SW480 (cell line): ENCODE data around the gene ARHGAP27.
A peak's percentile ranks its signal among the peaks of the same experiment; 100 is the strongest.

Experiments
- DNase-seq: peaks from one replicate; pipeline ENCODE4 v3.0.0-alpha.2; 2016; ENCODE audit warnings: low spot score

Gene ARHGAP27

GRCh38 chr17:45430738-45431530, 1.7 kb downstream of the ARHGAP27 start:
- DNase-seq: no peak

GRCh38 chr17:45430006-45430737, 2.5 kb downstream of the ARHGAP27 start:
- DNase-seq: no peak

GRCh38 chr17:45429339-45430005, 3.2 kb downstream of the ARHGAP27 start:
- no peak for DNase-seq

- no peak for DNase-seq
These were observed 3.7 kb downstream of the ARHGAP27 start for GRCh38 chr17:45428931-45429338.

GRCh38 chr17:45428050-45428617, 4.5 kb downstream of the ARHGAP27 start:
- peak; percentile 62 for DNase-seq

GRCh38 chr17:45427181-45427835, 5.4 kb downstream of the ARHGAP27 start:
- no peak for DNase-seq

GRCh38 chr17:45426561-45426960, 6.1 kb downstream of the ARHGAP27 start:
- DNase-seq: no peak

GRCh38 chr17:45425984-45426413, 6.7 kb downstream of the ARHGAP27 start:
- no peak for DNase-seq

- DNase-seq: peak; percentile 99
These were observed 7.3 kb downstream of the ARHGAP27 start for GRCh38 chr17:45425125-45425983.

GRCh38 chr17:45424769-45425124, 7.9 kb downstream of the ARHGAP27 start:
- no peak for DNase-seq

- DNase-seq: no peak
These were observed 8.7 kb downstream of the ARHGAP27 start for GRCh38 chr17:45423975-45424335.

- no peak for DNase-seq
These were observed 9.2 kb downstream of the ARHGAP27 start for GRCh38 chr17:45423304-45423974.

- no peak for DNase-seq
These were observed 17.4 kb downstream of the ARHGAP27 start for GRCh38 chr17:45414990-45415881.

- no peak for DNase-seq
These were observed 19.2 kb downstream of the ARHGAP27 start for GRCh38 chr17:45413498-45413923.

- no peak for DNase-seq
These were observed 21.1 kb downstream of the ARHGAP27 start for GRCh38 chr17:45411348-45412105.

GRCh38 chr17:45410144-45411091, 22.3 kb downstream of the ARHGAP27 start:
- no peak for DNase-seq

- no peak for DNase-seq
These were observed 23.0 kb downstream of the ARHGAP27 start for GRCh38 chr17:45409659-45410076.
